ENCODE results near the gene SEPTIN6.
"Not testable (repeated sequence)": the region's sequence is repeated elsewhere in the genome, so short reads cannot be mapped to it uniquely, and the experiment has no call there.

The SEPTIN6 gene

DNA sequence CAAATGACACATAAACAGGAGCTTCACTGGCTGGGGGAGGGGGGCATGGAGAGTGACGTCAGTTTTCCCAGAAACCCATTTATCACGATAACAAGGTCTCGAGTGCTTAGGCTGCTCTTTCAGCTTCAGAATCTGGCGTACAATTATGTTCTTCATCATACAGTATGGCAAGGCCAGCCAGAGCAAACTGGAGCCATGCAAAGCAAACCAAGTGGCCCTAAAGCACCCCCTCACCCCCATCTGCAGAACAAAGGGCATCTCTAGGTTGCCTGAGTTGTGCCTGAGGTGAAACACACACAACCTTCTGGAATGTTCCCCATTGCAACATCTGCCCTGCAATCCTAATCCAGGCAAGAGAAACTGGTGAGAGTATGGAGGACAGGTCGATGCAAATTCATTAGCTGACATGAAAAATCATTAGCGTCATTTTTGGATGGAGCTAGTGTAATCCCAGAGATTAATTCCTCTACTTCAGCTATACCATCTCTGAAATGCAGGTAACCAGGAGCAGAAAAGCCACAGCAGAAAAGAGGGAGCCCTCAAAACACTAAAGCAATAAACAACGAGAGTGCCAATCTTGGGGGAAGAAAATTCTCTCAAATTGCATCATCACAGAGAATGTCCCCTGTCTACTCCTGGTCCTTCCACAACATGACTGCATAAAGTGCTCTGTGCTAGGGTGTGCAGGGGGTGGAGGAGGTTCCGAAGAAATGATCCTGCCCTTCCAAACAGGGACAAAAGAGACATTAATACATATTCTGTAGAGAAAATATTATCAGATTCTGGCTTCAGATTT lies 1.8 kb downstream of the SEPTIN6 start:
- peak; percentile 19 for DNase-seq

GRCh38 chrX:119688911-119689321 lies 4.1 kb downstream of the SEPTIN6 start:
- no peak for DNase-seq

DNA sequence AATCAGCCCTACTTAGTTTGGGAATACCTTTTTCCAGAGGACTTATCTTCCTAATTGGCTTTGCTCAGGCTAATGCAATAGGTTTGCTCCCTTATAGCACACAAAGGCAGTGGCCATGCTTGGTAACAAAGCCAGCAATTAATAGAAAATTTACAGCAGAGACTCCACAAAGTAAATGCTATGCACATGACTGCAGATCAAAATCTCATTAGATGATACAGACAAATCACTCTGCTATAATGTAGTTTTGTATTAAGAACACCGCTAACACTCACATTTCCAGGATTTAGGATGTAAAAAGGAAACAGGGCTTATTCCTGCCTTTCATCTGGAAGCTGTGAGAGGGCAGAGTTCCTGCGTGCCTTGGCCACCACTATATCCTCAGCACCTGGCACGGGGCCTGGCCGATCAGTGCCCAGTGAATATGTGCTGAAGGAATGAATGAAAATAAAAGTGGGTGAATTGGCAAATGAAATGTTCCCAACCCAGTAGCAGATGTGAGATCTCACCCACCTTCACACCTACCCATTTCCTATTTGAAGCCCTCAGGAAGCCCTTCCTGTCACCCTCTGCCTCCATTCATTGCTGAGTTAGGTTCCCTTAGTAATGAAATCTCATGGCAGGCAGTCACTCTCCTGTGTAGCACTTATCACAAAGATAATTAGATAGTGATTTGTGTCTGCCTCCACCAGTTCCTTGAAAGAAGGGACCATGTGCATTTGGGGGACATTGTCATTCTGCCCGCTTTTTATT lies 5.1 kb downstream of the SEPTIN6 start:
- no peak for DNase-seq

GRCh38 chrX:119686087-119686691 lies 6.8 kb downstream of the SEPTIN6 start:
- DNase-seq: peak; percentile 53

DNA sequence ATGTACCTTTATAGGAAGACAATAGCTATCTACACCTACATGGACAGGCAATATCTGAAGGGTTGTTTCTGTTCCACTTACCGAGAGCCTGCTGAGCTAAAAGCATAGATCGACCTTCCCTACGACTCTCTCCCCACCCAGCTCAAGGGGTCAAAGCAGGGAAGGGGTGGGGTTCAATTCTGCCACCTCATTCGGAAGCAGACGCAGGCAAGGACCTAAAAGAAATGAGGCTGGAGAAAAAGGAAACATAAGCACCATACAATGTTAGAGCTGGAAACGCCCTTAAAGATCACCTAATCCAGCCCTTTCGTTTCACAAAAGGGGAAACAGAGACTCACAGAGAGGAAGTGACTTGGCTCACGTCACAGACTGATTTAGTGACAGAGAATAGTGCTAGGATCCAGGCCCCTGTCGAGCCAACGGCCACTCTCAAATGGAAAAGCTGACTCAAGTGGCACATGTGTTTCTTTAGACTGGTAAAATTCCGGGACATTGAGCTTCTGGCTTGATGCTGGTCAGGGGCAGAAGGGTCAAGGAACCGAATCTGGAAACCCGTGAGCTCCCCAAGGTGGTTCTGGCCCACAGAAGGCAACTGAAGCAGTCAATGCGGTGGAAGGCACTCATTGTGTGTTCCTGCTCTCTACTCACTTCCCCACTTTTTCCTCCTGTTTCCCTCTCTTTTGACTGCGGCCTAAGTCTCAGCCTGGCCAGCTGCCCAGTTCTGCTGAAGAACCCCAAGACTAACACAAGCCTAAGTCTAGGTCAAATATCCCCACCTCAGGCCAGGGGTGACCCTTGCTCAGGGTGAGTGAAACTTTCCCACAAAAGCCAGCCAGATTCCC lies 7.5 kb downstream of the SEPTIN6 start:
- peak; percentile 18 for DNase-seq

- no peak for DNase-seq
Observed at GRCh38 chrX:119684916-119685224, 8.1 kb downstream of the SEPTIN6 start.

DNA sequence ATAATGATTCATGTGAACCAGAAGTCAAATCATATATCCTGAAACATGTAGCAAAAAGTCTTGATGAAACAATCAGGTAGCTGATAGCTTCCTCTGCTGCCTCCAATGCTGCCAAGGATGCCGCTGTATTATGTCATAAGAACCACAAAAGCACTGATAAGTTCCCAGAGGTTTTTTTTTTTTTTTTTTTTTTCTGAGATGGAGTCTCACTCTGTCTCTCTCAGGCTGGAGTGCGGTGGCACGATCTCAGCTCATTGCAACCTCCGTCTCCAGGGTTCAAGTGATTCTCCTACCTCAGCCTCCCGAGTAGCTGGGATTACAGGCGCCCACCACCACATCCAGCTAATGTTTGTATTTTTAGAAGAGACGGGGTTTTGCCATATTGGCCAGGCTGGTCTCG lies 8.7 kb downstream of the SEPTIN6 start:
- DNase-seq: not testable (repeated sequence)

GRCh38 chrX:119682019-119682989 lies 10.7 kb downstream of the SEPTIN6 start:
- DNase-seq: no peak

DNA sequence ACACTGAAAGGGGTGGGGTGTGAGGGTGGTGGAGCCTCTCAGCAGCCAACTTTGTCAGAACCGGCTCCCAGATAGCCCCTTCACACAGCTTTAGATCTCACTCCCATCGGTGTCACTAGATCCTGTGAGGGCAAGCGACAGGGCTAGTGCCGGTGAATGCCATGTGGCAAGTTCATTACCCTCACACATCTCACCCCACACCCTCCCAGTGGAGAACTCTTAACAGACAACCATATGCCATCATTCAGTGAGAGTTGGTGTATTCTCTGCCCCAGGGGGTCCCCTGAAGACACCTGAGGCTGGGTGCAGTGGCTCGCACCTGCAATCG lies 15.3 kb downstream of the SEPTIN6 start:
- DNase-seq: no peak

GRCh38 chrX:119676949-119677653 lies 15.9 kb downstream of the SEPTIN6 start:
- DNase-seq: no peak

DNA sequence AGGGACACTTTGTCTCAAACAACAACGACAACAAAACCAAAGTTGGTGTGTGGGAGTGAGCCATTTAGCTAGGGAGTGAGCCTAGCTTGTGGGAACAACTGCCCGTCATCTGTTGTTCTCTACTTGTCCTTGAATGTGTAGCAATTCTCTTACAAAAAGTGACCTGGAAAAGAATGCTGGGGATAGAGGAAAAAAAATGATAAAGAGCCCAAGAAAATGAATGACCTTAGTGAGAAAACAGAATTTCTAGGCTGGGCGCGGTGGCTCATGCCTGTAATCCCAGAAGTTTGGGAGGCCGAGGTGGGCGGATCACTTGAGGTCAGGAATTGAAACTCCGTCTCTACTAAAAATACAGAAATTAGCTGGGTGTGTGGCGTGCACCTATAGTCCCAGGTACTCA lies 19.6 kb downstream of the SEPTIN6 start:
- no peak for DNase-seq

GRCh38 chrX:119672426-119672825 lies 20.5 kb downstream of the SEPTIN6 start:
- DNase-seq: no peak

GRCh38 chrX:119669424-119670037 lies 23.4 kb downstream of the SEPTIN6 start:
- DNase-seq: no peak

DNA sequence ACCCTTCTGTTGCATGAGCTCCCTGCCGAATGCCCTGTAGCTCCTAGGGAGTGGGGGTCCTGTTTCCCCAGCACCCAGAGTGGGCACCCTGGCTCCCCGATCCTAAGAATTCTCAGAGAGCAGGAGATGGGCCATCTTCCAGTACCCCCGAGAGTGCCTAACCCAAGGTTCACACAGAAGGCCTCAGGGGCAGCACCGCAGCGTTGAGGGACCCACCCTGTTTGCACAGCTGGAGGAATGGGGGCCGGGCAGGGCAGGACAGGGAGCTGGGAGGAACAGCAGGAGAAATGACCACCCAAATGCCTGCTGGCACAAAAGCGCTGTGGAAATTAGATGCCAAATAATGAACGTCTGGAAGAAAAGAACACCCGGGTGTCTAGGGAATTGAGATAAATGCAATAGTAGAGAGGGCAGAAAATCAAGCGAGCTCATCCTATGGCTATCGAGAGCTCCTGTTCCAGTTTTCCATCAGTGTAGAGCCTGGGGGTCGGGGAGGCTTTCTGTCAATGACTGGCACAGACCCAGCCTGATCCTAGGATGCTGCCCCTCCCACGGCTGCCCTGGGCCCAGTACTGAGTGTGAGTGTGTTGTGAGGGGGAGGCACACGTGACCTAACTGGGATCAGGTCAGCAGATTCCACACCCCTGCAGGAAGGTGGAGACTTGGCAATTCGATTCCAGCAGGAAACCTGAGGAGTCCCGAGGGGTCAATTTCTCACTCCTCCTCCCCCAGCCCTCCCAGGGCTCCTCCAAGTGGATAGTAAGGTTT lies 25.7 kb downstream of the SEPTIN6 start:
- DNase-seq: no peak

DNA sequence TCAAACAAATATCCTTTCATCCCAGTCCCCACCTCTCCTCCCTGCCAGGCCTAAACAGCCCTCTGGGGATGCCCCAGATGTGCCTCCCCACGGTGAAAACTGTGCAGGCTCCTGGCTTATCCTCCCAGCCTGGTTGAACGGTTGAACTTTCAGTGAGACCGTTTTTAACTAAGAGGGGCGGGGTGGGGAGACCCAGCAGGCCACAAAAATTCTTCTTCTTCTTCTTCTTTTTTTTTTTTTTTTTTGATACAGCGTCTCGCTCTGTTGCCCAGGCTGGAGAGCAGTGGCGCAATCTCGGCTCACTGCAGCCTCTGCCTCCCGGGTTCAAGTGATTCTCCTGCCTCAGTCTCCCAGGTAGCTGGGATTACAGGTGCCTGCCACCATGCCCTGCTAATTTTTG lies 28.1 kb downstream of the SEPTIN6 start:
- DNase-seq: not testable (repeated sequence)

- DNase-seq: no peak
Observed at GRCh38 chrX:119661486-119661885, 31.5 kb downstream of the SEPTIN6 start.

DNA sequence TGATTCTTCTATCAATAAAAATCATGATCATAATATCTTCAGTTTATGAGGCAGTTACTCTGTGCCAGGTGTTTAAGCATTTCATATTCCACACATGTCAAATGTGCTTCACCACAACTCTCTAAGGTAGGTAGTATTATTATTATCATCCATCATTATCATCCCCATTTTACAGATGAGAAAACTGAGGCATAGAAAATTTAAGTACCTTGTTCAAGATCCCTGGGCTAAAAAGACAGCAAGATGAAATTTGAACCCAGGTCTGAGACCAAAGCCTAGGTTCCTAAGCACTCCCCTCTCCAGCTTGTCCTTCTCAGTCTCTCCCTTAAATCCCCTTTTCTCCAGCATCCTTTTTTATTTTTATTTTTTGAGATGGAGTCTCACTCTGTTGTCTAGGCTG lies 33.4 kb downstream of the SEPTIN6 start:
- no peak for DNase-seq

- no peak for DNase-seq
Observed at GRCh38 chrX:119655125-119655524, 37.8 kb downstream of the SEPTIN6 start.

DNA sequence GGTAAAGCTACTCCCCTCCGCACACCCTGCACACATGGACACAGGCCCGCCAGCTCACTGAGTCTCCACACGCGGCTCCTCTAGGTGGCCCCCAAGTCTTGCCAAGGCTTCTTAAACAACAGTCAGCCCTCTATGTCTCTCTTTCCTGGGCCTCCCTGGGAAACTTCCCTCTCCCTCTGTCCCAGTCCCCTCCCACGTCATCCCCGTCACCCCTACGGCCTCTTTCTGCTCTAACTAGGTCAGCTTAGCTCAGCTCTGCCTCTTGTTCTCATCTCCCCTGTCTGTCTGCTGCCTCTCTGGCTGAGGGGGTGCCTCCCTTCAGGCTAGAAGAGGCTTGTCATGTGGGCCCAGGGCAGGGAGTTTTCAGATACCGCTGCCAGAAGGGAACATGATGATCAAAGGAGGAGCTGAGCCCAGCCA lies 38.8 kb downstream of the SEPTIN6 start:
- DNase-seq: peak; percentile 69

- DNase-seq: no peak
Observed at GRCh38 chrX:119648421-119648775, 44.6 kb downstream of the SEPTIN6 start.
